Type B pancreatic cell (in vitro differentiated cells): Measurements from ENCODE around the gene SHISA4. TPM values are rescaled to one million over a fixed set of nuclear protein-coding genes. Genes with fewer than 3 reads are reported as not detected.

Experiments used
- DNase-seq: peaks from one replicate; pipeline ENCODE4 v3.0.0; 2021; ENCODE audit warnings: mixed read lengths; ENCODE audit not compliant: unreplicated experiment; ENCODE audit errors: extremely low spot score
- H3K27ac Mint-ChIP-seq: 2 replicates; pipeline ENCODE4 v1.8.0; 2021; ENCODE audit warnings: mild to moderate bottlenecking, mixed read lengths
- H3K27me3 Mint-ChIP-seq: 2 replicates; pipeline ENCODE4 v1.8.0; 2021; ENCODE audit warnings: mixed read lengths
- H3K36me3 Mint-ChIP-seq: 2 replicates; pipeline ENCODE4 v1.8.0; 2021; ENCODE audit warnings: mixed read lengths
- H3K4me1 Mint-ChIP-seq: one replicate; pipeline ENCODE4 v1.8.0; 2021; ENCODE audit warnings: mixed read lengths; ENCODE audit not compliant: unreplicated experiment
- H3K4me3 Mint-ChIP-seq: 2 replicates; pipeline ENCODE4 v1.8.0; 2021; ENCODE audit warnings: mild to moderate bottlenecking, mixed read lengths
- H3K9me3 Mint-ChIP-seq: 2 replicates; pipeline ENCODE4 v1.8.0; 2021; ENCODE audit warnings: mixed read lengths
- CTCF ChIP-seq: fragments of 200-600 bp; sonication (generic); conservative IDR thresholded peaks from 2 replicates; pipeline ENCODE4 v1.5.0; 2021; ENCODE audit warnings: antibody characterized with exemption, mild to moderate bottlenecking
- total RNA-seq: library from RNA; stranded (reverse); gene quantifications from 2 replicates; pipeline ENCODE4 v1.2.1, GENCODE V29; 2021; ENCODE audit warnings: low replicate concordance

Gene SHISA4
- total RNA-seq, 1 donor from 2014 or later, result 5.0 TPM

- Mint-ChIP-seq H3K9me3 (no peaks in the 10 kb centered on the region), H3K36me3 (no peaks in the 10 kb centered on the region), H3K27ac (peak overlapping the region; percentile 22), H3K4me3 (no peak overlapping the region), H3K4me1 (peaks cover 6% of the 10 kb centered on the region), H3K27me3 (peaks cover 20% of the 10 kb centered on the region)
- no peak for TF ChIP-seq CTCF
- no peak for DNase-seq
Observed at GRCh38 chr1:201883266-201883665, 5.4 kb upstream of the SHISA4 start.

GRCh38 chr1:201883786-201884185 is 4.9 kb upstream of the SHISA4 start:
- TF ChIP-seq CTCF, result no peak
- Mint-ChIP-seq H3K4me1 (peaks cover 6% of the 10 kb centered on the region), H3K4me3 (no peak overlapping the region), H3K27ac (no peak overlapping the region), H3K9me3 (no peaks in the 10 kb centered on the region), H3K27me3 (peaks cover 22% of the 10 kb centered on the region), H3K36me3 (no peaks in the 10 kb centered on the region)
- DNase-seq, result no peak

GRCh38 chr1:201884425-201884824 is 4.3 kb upstream of the SHISA4 start:
- Mint-ChIP-seq H3K4me3 (no peak overlapping the region), H3K9me3 (no peaks in the 10 kb centered on the region), H3K36me3 (no peaks in the 10 kb centered on the region), H3K27me3 (peaks cover 23% of the 10 kb centered on the region), H3K27ac (no peak overlapping the region), H3K4me1 (peaks cover 6% of the 10 kb centered on the region)
- no peak for TF ChIP-seq CTCF
- no peak for DNase-seq

- H3K27ac Mint-ChIP-seq, result peak overlapping the region; percentile 51
- H3K4me3 Mint-ChIP-seq, result no peak overlapping the region
- DNase-seq, result no peak
Observed at GRCh38 chr1:201885531-201886075, 3.1 kb upstream of the SHISA4 start.

GRCh38 chr1:201886103-201886885 is 2.4 kb upstream of the SHISA4 start:
- no peak for DNase-seq
- no peak for TF ChIP-seq CTCF
- Mint-ChIP-seq H3K4me3 (no peak overlapping the region), H3K9me3 (no peaks in the 10 kb centered on the region), H3K4me1 (peaks cover 5% of the 10 kb centered on the region), H3K27me3 (peaks cover 34% of the 10 kb centered on the region), H3K27ac (peak overlapping the region; percentile 18), H3K36me3 (no peaks in the 10 kb centered on the region)

More at GRCh38 chr1:201885531-201886075, 3.1 kb upstream of the SHISA4 start:
- no peaks in the 10 kb centered on the region for H3K36me3 Mint-ChIP-seq
- H3K4me1 Mint-ChIP-seq, result peaks cover 6% of the 10 kb centered on the region
- peaks cover 31% of the 10 kb centered on the region for H3K27me3 Mint-ChIP-seq
- no peak for TF ChIP-seq CTCF
- no peaks in the 10 kb centered on the region for H3K9me3 Mint-ChIP-seq
